Dermis blood vessel endothelial cell (primary cell): Measurements from ENCODE around the gene SERHL2. TPM values are rescaled to one million over a fixed set of nuclear protein-coding genes. Genes with fewer than 3 reads are reported as not detected.
A peak's percentile ranks its signal among the peaks of the same experiment; 100 is the strongest.
"Not testable (repeated sequence)": the region's sequence is repeated elsewhere in the genome, so short reads cannot be mapped to it uniquely, and the experiment has no call there.

Source experiments
- DNase-seq: peaks from one replicate; pipeline ENCODE4 v3.0.0; 2010
- total RNA-seq: library from RNA; depleted of rRNA; stranded (reverse); fragments of >200 nt; gene quantifications from 2 replicates; pipeline ENCODE4 v1.2.3, GENCODE V29; 2014

Gene SERHL2
- total RNA-seq, result 3.0 and 3.1 TPM in 2 replicates

GRCh38 chr22:42553475-42554361 is at the start of gene SERHL2:
Gene SERHL2 (plus strand): TSS chr22:42553956. CDS start chr22:42554021, 65 bp downstream.
- DNase-seq, result peak; percentile 71

DNA sequence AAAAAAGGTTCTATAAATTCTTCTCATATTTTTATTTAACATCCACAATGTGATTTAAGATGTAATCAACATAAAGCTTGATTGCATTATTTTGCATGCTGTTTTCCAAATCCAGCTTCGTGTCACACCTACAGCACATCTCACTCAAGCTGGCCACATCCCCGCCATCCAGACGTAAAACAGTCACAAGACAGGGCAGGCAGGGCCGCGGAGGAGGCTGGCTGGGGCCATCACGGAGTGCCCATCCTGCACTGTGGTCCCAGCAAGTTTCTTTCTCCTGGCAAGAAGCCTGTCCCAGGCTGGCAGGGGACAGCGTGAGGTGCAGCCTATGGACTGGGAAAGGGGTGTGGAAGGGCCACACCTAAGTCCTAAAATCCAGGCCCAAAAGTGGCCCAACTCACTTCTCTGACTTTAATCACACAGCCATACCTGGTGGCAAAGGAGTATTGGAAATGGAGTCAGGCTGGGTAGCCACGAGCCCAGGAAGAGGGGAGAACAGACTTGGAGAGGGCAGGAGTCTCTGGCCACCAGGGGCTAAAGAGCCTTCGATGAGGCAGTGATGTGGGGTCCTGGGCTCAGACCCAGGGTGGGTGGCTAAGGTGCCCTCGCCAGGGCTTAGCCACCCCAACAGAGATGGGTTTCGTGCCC is 45.3 kb upstream of the SERHL2 start:
- not testable (repeated sequence) for DNase-seq

DNA sequence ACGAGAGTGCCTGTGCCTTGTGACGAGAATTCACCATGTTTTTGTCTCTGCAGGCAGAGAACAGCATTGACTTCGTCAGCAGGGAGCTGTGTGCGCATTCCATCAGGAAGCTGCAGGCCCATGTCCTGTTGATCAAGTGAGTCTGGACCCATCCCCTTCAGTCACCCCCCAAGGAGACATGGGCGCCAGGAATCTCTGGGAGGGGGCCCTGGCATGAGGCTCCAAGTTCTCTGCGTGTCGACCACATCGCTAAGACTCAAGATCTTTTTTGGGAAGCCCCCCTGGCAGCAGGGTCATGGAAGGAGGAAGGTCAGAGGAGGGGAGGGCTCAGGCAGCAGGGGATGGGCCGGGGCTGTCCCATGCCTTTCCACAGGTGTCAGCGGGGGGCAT is 44.8 kb upstream of the SERHL2 start:
- DNase-seq, result not testable (repeated sequence)

DNA sequence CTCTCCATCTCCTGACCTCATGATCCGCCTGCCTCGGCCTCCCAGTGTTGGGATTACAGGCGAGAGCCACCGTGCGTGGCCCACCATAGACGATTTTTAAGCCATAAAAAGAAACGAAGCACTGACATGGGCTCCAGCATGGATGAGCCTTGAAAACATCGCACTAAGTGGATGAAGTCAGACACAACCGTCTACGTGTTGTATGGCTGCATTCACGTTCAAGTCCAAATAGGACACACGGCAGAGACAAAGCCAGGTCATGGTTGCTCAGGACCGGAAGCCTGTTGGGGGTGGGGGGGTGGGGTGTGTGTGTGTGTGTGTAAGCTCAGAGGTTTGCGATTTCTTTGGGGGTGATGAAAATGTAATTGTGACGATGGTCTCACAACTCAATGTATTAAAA is 44.2 kb upstream of the SERHL2 start:
- DNase-seq, result no peak

DNA sequence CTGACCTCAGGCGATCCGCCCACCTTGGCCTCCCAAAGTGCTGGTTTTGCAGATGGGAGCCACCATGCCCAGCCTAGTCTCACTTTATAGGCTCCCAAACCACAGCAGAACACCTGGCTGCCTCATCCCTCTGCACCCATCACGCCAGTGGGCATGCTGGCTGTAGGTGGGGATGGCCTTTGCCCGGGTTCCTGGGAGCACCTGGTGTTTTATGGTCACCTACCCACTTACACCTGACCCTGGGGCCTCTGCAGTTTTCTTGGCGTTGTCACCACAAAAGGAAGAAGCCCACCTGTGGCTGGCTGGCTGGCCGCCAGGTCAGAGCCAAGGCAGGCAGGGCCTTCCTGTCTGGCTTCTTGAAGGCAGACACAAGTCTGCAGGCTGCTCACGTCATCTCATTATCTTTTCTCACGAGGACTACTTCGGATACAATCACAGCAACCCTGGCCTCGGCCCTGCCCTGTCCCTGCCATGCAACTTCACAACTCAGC is 42.3 kb upstream of the SERHL2 start:
- no peak for DNase-seq

GRCh38 chr22:42512273-42512990 is 41.3 kb upstream of the SERHL2 start:
- peak; percentile 65 for DNase-seq

- not testable (repeated sequence) for DNase-seq
Observed at GRCh38 chr22:42514331-42514730, 39.4 kb upstream of the SERHL2 start.

- DNase-seq, result not testable (repeated sequence)
Observed at GRCh38 chr22:42515304-42515703, 38.5 kb upstream of the SERHL2 start.

DNA sequence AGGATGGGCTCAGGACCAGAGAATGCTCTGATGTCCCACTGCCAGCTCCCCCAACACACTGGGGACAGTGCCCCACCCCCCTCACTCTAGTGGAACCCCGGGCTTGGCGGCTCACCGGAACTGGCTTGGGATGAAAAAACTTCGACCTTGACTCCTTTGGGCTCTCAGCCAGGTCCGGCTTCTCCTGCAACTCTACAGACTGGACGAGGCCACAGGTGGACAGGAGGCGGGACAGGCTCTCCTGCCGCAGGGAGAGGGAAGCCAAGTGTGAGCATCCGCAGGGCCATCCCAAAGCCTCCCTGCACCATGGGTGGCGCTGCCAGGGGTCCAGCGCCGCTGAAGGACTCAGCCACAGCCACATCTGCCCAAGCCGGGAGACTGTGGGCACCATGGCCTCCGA is 37.9 kb upstream of the SERHL2 start:
- DNase-seq, result no peak

DNA sequence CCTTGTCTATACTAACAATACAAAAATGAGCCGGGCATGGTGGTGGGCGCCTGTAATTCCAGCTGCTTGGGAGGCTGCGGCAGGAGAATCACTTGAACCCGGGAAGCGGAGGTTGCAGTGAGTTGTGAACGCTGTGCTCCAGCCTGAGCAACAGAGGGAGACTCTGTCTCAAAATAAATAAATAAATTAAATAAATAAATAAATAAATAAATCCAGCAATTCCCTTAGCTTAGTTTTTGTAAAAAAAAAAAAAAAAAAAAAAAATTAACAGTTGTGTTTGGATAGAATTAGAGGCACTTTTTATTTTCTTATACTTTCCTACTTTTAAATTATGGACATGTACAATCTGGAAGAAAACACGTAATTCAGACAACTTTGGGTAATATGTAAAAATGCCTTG is 36.7 kb upstream of the SERHL2 start:
- not testable (repeated sequence) for DNase-seq

DNA sequence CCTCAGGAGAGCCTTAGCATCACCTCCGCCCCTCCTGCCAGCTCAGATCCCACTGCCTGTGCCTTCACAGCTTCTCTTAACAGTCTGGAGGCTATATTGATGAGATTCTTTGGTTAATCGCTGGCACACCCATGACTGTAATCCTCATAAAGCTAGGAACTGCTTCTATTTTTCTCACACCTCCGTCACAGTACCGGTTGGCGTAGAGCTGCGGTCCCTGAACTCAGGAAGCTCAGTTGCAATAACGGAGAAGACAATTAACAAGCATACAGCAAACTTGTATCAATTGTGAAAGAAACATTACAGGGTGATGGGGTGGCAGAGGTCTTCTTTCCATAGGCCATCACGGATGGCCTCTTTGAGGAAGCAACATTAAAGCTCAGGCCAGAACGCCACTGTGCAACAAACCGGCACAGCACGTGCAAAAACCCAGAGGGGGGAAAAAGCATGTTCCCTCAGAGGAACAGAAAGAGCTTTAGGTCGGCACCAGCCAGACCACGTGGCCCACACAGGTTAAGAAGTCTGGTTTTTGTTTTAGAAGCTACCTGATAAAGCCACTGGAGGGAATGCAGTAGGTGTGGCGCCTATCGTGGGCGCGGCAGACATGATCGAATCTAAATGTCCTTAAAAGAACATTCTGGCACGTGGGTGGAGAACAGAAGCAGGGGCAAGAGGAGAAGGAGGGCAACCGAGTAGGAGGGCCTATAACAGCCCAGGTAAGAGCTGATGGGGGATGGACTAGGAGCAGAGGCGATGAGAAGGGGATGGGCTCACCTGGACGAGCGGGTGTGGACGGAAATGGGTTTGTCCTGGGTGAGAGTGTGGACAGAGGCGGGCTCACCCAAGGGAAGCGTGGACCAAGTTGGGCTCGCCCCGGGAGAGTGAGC is 34.9 kb upstream of the SERHL2 start:
- not testable (repeated sequence) for DNase-seq

GRCh38 chr22:42519525-42520401 is 34.0 kb upstream of the SERHL2 start, which contains the start of gene RRP7A:
Gene RRP7A (minus strand): TSS chr22:42519796. CDS start chr22:42519786, 10 bp downstream.
- DNase-seq, result peak; percentile 77

DNA sequence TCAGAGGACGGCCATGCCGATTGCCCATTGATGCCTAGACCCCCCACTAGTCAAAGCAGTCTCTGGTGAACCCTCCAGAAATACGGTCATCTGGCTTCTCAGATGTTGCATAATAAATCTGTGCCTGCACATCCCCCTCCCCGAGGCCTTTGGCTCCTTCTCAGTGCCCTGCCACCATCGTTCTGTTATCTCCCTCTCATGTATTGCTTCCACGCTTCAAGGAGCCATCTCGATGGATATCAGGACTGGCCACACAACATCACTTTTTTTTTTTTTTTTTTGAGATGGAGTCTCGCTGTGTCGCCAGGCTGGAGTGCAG is 32.6 kb upstream of the SERHL2 start:
- no peak for DNase-seq

DNA sequence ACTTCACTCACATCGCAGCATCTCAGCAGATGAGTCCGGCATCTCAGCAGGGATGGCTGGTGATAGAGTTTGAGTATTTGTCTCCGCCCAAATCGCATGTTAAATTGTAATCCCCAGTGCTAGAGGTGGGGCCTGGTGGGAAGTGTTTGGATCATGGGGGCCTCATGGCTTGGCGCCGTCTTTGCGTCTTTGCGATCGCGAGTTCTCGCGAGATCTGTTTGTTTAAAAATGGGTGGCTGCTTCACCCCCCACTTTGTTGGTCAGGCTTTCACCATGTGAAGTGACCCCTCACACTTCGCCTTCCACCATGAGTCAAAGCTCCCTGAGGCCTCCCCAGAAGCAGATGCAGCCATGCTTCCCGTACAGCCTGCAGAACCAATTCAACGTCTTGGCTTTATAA is 31.2 kb upstream of the SERHL2 start:
- no peak for DNase-seq

- no peak for DNase-seq
Observed at GRCh38 chr22:42528591-42529307, 25.0 kb upstream of the SERHL2 start.

- not testable (repeated sequence) for DNase-seq
Observed at GRCh38 chr22:42529435-42529834, 24.3 kb upstream of the SERHL2 start.

GRCh38 chr22:42531401-42532084 is 22.2 kb upstream of the SERHL2 start:
- not testable (repeated sequence) for DNase-seq

DNA sequence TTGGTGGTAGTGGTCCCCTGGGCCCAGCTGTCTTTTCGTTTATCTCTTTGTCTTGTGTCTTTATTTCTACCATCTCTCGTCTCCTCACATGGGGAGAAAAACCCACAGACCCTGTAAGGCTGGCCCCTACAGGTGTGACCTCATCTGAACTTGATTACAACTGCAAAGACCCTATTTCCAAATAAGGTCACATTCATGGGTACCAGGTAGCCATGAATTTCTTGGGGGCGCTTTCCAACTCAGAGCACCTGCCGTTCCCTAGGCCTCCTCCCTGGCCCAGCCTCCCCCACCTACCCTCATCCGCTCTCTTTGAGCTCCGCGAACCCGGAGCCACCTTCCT is 20.1 kb upstream of the SERHL2 start:
- no peak for DNase-seq

DNA sequence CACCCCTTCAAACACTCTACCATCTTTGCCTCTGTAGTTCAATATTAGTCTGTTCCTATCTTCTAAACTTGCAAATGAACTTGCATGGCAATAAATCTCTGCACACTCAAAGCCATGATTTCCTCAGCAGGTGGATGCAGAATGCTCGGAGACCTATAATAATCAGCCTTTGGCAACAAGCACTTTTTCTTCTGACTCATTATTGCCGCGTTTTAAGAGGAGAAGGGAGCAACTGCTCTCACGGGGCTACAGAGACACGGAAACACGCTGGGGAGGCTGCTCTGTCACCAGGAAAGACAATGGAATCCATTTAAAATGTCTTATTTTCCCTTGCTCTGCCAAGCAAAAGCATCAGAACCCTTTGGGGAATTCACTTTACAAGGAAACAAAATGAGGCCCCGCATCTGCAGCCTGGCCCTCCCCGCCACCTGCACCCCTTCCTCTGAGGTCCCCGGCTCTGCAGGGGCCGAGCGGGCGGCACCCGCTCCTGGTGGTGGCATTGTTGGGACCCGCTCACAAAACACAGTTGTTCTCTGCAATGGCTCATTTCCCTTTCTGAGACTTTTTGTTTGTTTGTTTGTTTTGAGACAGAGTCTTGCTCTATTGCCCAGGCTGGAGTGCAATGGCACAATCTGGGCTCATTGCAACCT is 18.5 kb upstream of the SERHL2 start:
- DNase-seq, result not testable (repeated sequence)
